A204.1 (cell line): Measurements from ENCODE around the gene SPEN.
A peak's percentile ranks its signal among the peaks of the same experiment; 100 is the strongest.
"Not testable (repeated sequence)": the region's sequence is repeated elsewhere in the genome, so short reads cannot be mapped to it uniquely, and the experiment has no call there.

Experiments used
- FAIRE-seq: peaks from 2 replicates; lab custom pipeline; 2012; peaks lifted over from hg19 to GRCh38; lab: Jason Lieb, UNC

The SPEN gene

GRCh38 chr1:15847100-15847892, at the start of gene SPEN:
SPEN (plus strand) TSS chr1:15847707; CDS start chr1:15848068, 361 bp downstream.
- no peak for FAIRE-seq

GRCh38 chr1:15799004-15799867, 48.3 kb upstream of the SPEN start:
- FAIRE-seq: no peak

- no peak for FAIRE-seq
These were observed 47.3 kb upstream of the SPEN start for GRCh38 chr1:15799928-15800835.

GRCh38 chr1:15802234-15802965, 45.1 kb upstream of the SPEN start:
- FAIRE-seq: no peak

GRCh38 chr1:15803380-15803779, 44.1 kb upstream of the SPEN start:
- FAIRE-seq: no peak

GRCh38 chr1:15804060-15804459, 43.4 kb upstream of the SPEN start:
- FAIRE-seq: no peak

GRCh38 chr1:15807121-15807520, 40.4 kb upstream of the SPEN start:
- FAIRE-seq: no peak

- not testable (repeated sequence) for FAIRE-seq
These were observed 40.0 kb upstream of the SPEN start, which contains the start of gene UQCRHL for GRCh38 chr1:15807549-15807948. UQCRHL (minus strand) TSS chr1:15807649; CDS start chr1:15807649, 0 bp downstream.

GRCh38 chr1:15808955-15809354, 38.6 kb upstream of the SPEN start:
- no peak for FAIRE-seq

GRCh38 chr1:15810073-15810472, 37.4 kb upstream of the SPEN start:
- no peak for FAIRE-seq

- no peak for FAIRE-seq
These were observed 30.8 kb upstream of the SPEN start for GRCh38 chr1:15816674-15817073.

GRCh38 chr1:15820478-15820877, 27.0 kb upstream of the SPEN start:
- no peak for FAIRE-seq

- FAIRE-seq: no peak
These were observed 21.7 kb upstream of the SPEN start for GRCh38 chr1:15825800-15826199.

- no peak for FAIRE-seq
These were observed 20.5 kb upstream of the SPEN start for GRCh38 chr1:15826810-15827507.

GRCh38 chr1:15827567-15827966, 19.9 kb upstream of the SPEN start:
- not testable (repeated sequence) for FAIRE-seq

- FAIRE-seq: not testable (repeated sequence)
These were observed 18.6 kb upstream of the SPEN start for GRCh38 chr1:15828931-15829330.

GRCh38 chr1:15830258-15830657, 17.2 kb upstream of the SPEN start:
- no peak for FAIRE-seq

GRCh38 chr1:15833069-15833679, 14.3 kb upstream of the SPEN start:
- FAIRE-seq: no peak

GRCh38 chr1:15833842-15834405, 13.6 kb upstream of the SPEN start:
- FAIRE-seq: peak; percentile 85
